HepG2 (cell line): Measurements from ENCODE around the gene SERTAD2. TPM values are rescaled to one million over a fixed set of nuclear protein-coding genes. Genes with fewer than 3 reads are reported as not detected.

Experiments used
- ATAC-seq: fragments of 200-7000 bp; cut with Tn5 transposase; 3 replicates; pipeline ENCODE4 v1.9.1; 2020; ENCODE audit warnings: mild to moderate bottlenecking, moderate library complexity
- BruUV-seq: library from RNA; stranded (reverse); fragments of 400-500 nt; replicated peaks from 2 replicates; lab custom pipeline; 2021; lab: Mats Ljungman, UMichigan
- CTCF ChIA-PET: fragments of 300-600 bp; formaldehyde crosslinking; extraction: SDS; loops from one replicate; lab custom pipeline; 2021; ENCODE audit warnings: low total read pairs, inconsistent platforms, low intra/inter-chr PET ratio; lab: Yijun Ruan, JAX
- POLR2A ChIA-PET: fragments of 350-600 bp; sonication (Branson Sonifier 250); formaldehyde crosslinking; loops from one replicate; lab custom pipeline; 2020; ENCODE audit warnings: antibody characterized with exemption, inconsistent platforms; lab: Yijun Ruan, JAX
- DNase-seq: peaks from one replicate; pipeline ENCODE4 v3.0.0-alpha.2; 2015; ENCODE audit warnings: low spot score
- FAIRE-seq: peaks from 3 replicates; lab custom pipeline; 2011; peaks lifted over from hg19 to GRCh38; lab: Jason Lieb, UNC
- H2AFZ ChIP-seq: one replicate; pipeline ENCODE4 v1.6.1; 2011; ENCODE audit warnings: low read length, inconsistent platforms
- H3K27ac ChIP-seq: fragments of 300-600 bp; 3 replicates; pipeline ENCODE4 v1.8.0; 2011; ENCODE audit warnings: mixed run types, mild to moderate bottlenecking, mixed read lengths, low read length, inconsistent platforms; ENCODE audit not compliant: insufficient read depth; ENCODE audit errors: extremely low read length
- H3K27me3 ChIP-seq, 2 experiments: fragments of 200-600 bp in 1 of 2; 2 replicates in 1 of 2; 3 replicates in 1 of 2; pipeline versions ENCODE4 v1.6.0 to v1.8.0; 2011; ENCODE audit warnings: low read length in 2 of 2, mild to moderate bottlenecking in 2 of 2, moderate library complexity in 2 of 2, inconsistent platforms in 1 of 2; ENCODE audit not compliant: insufficient read depth in 2 of 2, control insufficient read depth in 1 of 2
- H3K36me3 ChIP-seq, 2 experiments: fragments of 200-600 bp in 1 of 2; replicated peaks in 1 of 2; 2 replicates in 1 of 2; 3 replicates in 1 of 2; pipeline versions ENCODE4 v1.5.1 to v1.8.0; 2011; ENCODE audit warnings: low read length in 2 of 2, inconsistent platforms in 1 of 2; ENCODE audit not compliant: insufficient read depth in 2 of 2, control insufficient read depth in 1 of 2
- H3K4me1 ChIP-seq: 2 replicates; pipeline ENCODE4 v1.5.1; 2012; ENCODE audit warnings: low read length, inconsistent platforms; ENCODE audit not compliant: insufficient read depth
- H3K4me2 ChIP-seq: 2 replicates; pipeline ENCODE4 v1.6.0; 2011; ENCODE audit warnings: low read depth, low read length, inconsistent platforms
- H3K4me3 ChIP-seq, 3 experiments: fragments of 200-600 bp in 1 of 3; sonication (generic), shearing (Covaris generic) in 1 of 3; replicated peaks in 1 of 3; 2 replicates each; pipeline ENCODE4 v1.5.1; 2011 to 2016; ENCODE audit warnings: low read length in 3 of 3, inconsistent platforms in 2 of 3, low read depth in 2 of 3, mild to moderate bottlenecking in 2 of 3, control low read depth in 1 of 3, mixed read lengths in 1 of 3; ENCODE audit not compliant: insufficient read depth in 1 of 3
- H3K79me2 ChIP-seq: one replicate; pipeline ENCODE4 v1.6.1; 2011; ENCODE audit warnings: low read length, inconsistent platforms; ENCODE audit not compliant: insufficient read depth
- H3K9ac ChIP-seq: 2 replicates; pipeline ENCODE4 v1.6.0; 2011; ENCODE audit warnings: mild to moderate bottlenecking, low read depth, low read length, inconsistent platforms; ENCODE audit not compliant: insufficient read depth
- H3K9me3 ChIP-seq: 2 replicates; pipeline ENCODE4 v1.5.1; 2012; ENCODE audit warnings: mild to moderate bottlenecking, low read length
- H4K20me1 ChIP-seq: 2 replicates; pipeline ENCODE4 v1.6.0; 2011; ENCODE audit warnings: inconsistent platforms, mild to moderate bottlenecking, low read length, moderate library complexity; ENCODE audit not compliant: insufficient read depth
- ATAD3A ChIP-seq: sonication (generic); formaldehyde crosslinking; IDR thresholded peaks from 2 replicates; pipeline ENCODE4 v1.4.0; 2020; ENCODE audit warnings: missing genetic modification reagents
- BRD4 ChIP-seq: sonication (generic); formaldehyde crosslinking; IDR thresholded peaks from 2 replicates; pipeline ENCODE4 v1.4.0; 2020; ENCODE audit warnings: missing genetic modification reagents
- KLF16 ChIP-seq, 2 experiments: sonication (generic) in 1 of 2; formaldehyde crosslinking in 1 of 2; IDR thresholded peaks; 2 replicates each; pipeline versions ENCODE4 v1.6.1 to v1.8.0; 2016 to 2023; ENCODE audit warnings: missing genetic modification reagents in 2 of 2, missing compliant biosample characterization in 1 of 2
- MAZ ChIP-seq, 2 experiments: sonication (generic) in 1 of 2; formaldehyde crosslinking in 1 of 2; IDR thresholded peaks; 2 replicates each; pipeline versions ENCODE4 v1.5.0 to v1.6.1; 2012 to 2020; ENCODE audit warnings: low read depth in 2 of 2, mild to moderate bottlenecking in 2 of 2, borderline replicate concordance in 1 of 2, improper control_type of control experiment in 1 of 2, low read length in 1 of 2, missing genetic modification reagents in 1 of 2, moderate library complexity in 1 of 2
- TCF7 ChIP-seq: sonication (generic); IDR thresholded peaks from 2 replicates; pipeline ENCODE4 v1.6.1; 2016; ENCODE audit warnings: antibody characterized with exemption, low read depth
- ZNF577 ChIP-seq: sonication (generic); formaldehyde crosslinking; IDR thresholded peaks from 2 replicates; pipeline ENCODE4 v1.4.0; 2020; ENCODE audit warnings: mild to moderate bottlenecking, low read depth, missing genetic modification reagents, borderline replicate concordance
- ZNF766 ChIP-seq: sonication (generic); formaldehyde crosslinking; IDR thresholded peaks from 2 replicates; pipeline ENCODE4 v1.5.0; 2020; ENCODE audit warnings: missing genetic modification reagents, borderline replicate concordance
- ZNF883 ChIP-seq: sonication (generic); formaldehyde crosslinking; IDR thresholded peaks from 2 replicates; pipeline ENCODE4 v1.5.1; 2020; ENCODE audit warnings: mild to moderate bottlenecking, missing genetic modification reagents; ENCODE audit errors: not compliant biosample characterization
- WGBS: methylation state at CpG from one replicate; pipeline ENCODE4 v1.1.6; 2017; ENCODE audit warnings: low lambda C conversion rate; 5-methylcytosine and 5-hydroxymethylcytosine counted together
- in situ Hi-C: cut with HindIII; loops from 2 replicates; pipeline ENCODE4 v1.10.0; 2017; ENCODE audit warnings: low pct_unique_long_range_greater_than_20kb; ENCODE audit not compliant: extremely low pct_ligation_motif_present
- intact Hi-C: fragments of 100-400 bp; cut with micrococcal nuclease; formaldehyde crosslinking; loops from one replicate; pipeline ENCODE4 v1.10.0; 2022; ENCODE audit not compliant: unreplicated experiment
- polyA plus RNA-seq, 8 experiments: library from polyadenylated mRNA; depleted of rRNA in 3 of 8; stranded (reverse) in 7 of 8; unstranded in 1 of 8; fragments of >200 nt; fragmentation: Illumina TruSeq in 4 of 8; extraction: Trizol in 4 of 8; gene quantifications; 2 replicates each; pipeline versions ENCODE4 v1.2.1 to v1.2.3, GENCODE V29; 2011 to 2016; ENCODE audit warnings: low read depth in 4 of 8, missing spikeins in 1 of 8, mixed read lengths in 1 of 8; ENCODE audit not compliant: insufficient read depth in 1 of 8
- total RNA-seq, 5 experiments: library from RNA; depleted of rRNA; stranded (reverse); fragments of >200 nt; fragmentation: Illumina TruSeq; extraction: Trizol; gene quantifications; 2 replicates each; pipeline ENCODE4 v1.2.3, GENCODE V29; 2016; ENCODE audit warnings: low read depth in 1 of 5
- TF ChIP-seq, protein P1 (sequence below): sonication (generic); formaldehyde crosslinking; conservative IDR thresholded peaks from 2 replicates; pipeline ENCODE4 v1.8.1; 2023; ENCODE audit warnings: missing genetic modification reagents
- TF ChIP-seq, protein P2 (sequence below): sonication (generic); formaldehyde crosslinking; IDR thresholded peaks from 2 replicates; pipeline ENCODE4 v1.5.0; 2020; ENCODE audit warnings: mild to moderate bottlenecking, missing genetic modification reagents

The SERTAD2 gene
- total and polyA plus RNA-seq, 2 of the 13 experiments (the other 11 are each of a cell fraction or from before 2014, with no cell fraction given), result 6.7 to 22.6 TPM

DNA sequence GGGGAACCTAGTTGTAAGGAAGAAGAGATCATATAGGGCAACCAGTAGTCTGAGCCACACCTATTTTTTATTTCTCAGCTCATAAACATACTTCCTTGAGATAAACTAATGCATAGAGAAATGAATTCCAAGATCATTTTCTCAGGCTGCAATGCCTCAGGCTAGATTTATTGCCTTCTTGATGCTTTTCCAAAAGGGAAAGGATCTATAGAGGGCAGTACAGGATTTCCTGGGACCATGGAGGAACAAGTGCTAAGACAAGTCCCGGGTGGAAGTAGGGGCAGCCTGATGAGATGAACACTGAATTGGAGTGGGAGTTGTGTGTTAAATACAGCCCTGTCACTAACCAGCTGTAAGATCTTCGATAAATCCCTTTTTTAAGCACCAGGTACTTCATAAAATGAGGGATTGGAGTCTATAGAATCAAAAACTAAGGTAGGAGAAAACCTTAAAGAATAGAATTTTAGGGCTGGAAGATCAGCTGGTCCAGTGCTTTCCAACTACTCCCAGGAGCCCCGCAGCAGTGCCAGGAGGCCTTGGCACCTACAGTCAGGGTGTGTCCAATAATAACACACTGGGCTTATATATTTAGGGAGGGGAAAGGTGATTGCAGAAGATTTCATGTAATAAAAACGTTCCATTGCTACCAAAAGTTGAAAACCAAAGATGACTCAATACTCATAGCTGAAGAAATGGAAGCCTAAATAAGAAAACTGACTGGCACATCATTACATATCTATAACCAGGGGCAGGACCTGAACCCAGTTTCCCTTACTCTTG is 58.1 kb downstream of the SERTAD2 start (continued):
- TF ChIP-seq, protein P1, sequence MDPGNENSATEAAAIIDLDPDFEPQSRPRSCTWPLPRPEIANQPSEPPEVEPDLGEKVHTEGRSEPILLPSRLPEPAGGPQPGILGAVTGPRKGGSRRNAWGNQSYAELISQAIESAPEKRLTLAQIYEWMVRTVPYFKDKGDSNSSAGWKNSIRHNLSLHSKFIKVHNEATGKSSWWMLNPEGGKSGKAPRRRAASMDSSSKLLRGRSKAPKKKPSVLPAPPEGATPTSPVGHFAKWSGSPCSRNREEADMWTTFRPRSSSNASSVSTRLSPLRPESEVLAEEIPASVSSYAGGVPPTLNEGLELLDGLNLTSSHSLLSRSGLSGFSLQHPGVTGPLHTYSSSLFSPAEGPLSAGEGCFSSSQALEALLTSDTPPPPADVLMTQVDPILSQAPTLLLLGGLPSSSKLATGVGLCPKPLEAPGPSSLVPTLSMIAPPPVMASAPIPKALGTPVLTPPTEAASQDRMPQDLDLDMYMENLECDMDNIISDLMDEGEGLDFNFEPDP (CRISPR knock-in tag), result no peak
- TF ChIP-seq TCF7 (no peak), ZNF766 (CRISPR knock-in tag) (no peak)

DNA sequence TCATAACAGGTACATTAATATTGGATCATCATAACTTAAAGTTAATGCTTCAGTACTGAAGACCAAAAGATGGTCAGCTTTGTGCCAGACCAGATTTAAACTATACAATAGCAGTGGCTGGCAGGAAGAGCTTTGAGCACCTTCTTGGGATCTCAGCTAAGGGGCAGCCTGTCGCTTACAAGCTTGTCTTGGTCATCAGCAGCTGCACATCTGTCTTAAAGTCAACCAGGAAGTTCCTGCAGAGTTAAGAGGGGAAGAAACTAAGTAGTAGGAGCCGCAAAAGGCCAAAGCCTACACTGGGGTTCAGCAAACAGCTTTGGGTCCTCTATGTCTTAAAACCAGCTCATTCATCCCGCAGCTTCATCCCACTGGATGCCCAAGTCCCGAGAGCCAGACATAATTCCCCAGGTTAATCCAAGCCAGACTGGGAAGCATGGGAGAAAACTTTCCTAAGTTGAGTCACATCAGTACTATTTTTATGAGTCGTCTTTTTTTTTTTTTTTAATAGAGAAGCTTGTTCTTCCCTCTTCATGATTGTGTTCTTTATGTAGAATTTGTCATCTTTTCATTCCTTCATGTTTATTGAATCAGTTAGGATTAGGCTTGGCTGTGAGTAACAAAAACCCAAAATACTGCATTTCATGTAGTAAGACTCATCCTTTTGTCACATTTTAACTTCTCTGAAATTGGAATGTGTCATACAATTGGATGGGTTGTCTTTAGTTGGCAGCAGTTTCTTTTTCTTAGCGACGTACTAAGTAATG is 59.3 kb downstream of the SERTAD2 start:
- Histone ChIP-seq H3K9ac (no peak overlapping the region), H3K36me3 (peaks cover 11 to 27% of the 10 kb centered on the region in 2 experiments), H4K20me1 (no peaks in the 10 kb centered on the region), H3K79me2 (no peaks in the 10 kb centered on the region), H3K4me3 (no peak overlapping the region), H3K27me3 (peaks cover 0 to 2% of the 10 kb centered on the region in 2 experiments; a peak in 1 of 5 replicates), H3K4me1 (peaks cover 2% of the 10 kb centered on the region), H2AFZ (no peak overlapping the region), H3K9me3 (no peaks in the 10 kb centered on the region), H3K27ac (no peak overlapping the region), H3K4me2 (no peak overlapping the region)
- BruUV-seq, result no TSS peak
- intact Hi-C loops, result no loop called here
- ATAC-seq (no peak), DNase-seq (no peak), FAIRE-seq (no peak)
- TF ChIP-seq KLF16 (CRISPR knock-in tag; IDR thresholded peaks at IDR 0.05) (no peak), BRD4 (CRISPR knock-in tag) (no peak), ZNF883 (CRISPR knock-in tag) (no peak), MAZ (IDR thresholded peaks at IDR 0.05; ENCODE audit: borderline replicate concordance, low read depth, low read length) (no peak), MAZ (CRISPR knock-in tag; IDR thresholded peaks at IDR 0.05; ENCODE audit: low read depth) (no peak), ZNF577 (CRISPR knock-in tag) (no peak), ATAD3A (CRISPR knock-in tag) (no peak)
- TF ChIP-seq, protein P2, sequence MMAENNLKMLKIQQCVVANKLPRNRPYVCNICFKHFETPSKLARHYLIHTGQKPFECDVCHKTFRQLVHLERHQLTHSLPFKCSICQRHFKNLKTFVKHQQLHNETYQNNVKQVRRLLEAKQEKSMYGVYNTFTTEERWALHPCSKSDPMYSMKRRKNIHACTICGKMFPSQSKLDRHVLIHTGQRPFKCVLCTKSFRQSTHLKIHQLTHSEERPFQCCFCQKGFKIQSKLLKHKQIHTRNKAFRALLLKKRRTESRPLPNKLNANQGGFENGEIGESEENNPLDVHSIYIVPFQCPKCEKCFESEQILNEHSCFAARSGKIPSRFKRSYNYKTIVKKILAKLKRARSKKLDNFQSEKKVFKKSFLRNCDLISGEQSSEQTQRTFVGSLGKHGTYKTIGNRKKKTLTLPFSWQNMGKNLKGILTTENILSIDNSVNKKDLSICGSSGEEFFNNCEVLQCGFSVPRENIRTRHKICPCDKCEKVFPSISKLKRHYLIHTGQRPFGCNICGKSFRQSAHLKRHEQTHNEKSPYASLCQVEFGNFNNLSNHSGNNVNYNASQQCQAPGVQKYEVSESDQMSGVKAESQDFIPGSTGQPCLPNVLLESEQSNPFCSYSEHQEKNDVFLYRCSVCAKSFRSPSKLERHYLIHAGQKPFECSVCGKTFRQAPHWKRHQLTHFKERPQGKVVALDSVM (CRISPR knock-in tag), result no peak
- ChIA-PET CTCF (interaction anchor here (1.9 to 2.8 kb wide), 2 partner anchors 271 to 279 kb away, joined by 13 to 21 read pairs; no protein-coding TSS in a partner anchor), POLR2A (no interaction called here)
- in situ Hi-C loops, result no loop called here
- WGBS, result 92% methylated on average over 7 of the region's 7 CpGs
